Fibroblast of peridontal ligament (primary cell): ENCODE measurements around the gene CADM1.

Source experiments
- DNase-seq: peaks from one replicate; pipeline ENCODE4 v3.0.0-alpha.2; 2010; ENCODE audit errors: extremely low read depth

Gene CADM1

DNA sequence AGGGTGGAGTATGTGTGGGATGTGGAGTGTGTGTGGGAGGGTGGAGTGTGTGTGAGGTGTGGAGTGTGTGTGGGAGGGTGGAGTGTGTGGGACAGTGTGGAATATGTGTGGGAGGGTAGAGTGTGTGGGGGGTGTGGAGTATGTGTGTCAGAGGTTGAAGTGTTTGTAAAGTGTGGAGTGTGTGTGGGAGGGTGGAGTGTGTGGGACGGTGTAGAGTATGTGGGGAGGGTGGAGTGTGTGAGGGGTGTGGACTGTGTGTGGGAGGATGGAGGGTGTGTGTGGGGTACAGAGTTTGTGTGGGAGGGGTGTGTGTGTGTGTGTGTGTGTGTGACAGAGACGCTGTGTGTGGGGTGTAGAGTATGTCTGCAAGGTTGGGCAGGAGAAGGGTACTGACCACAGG is 355.5 kb downstream of the CADM1 start:
- no peak for DNase-seq

DNA sequence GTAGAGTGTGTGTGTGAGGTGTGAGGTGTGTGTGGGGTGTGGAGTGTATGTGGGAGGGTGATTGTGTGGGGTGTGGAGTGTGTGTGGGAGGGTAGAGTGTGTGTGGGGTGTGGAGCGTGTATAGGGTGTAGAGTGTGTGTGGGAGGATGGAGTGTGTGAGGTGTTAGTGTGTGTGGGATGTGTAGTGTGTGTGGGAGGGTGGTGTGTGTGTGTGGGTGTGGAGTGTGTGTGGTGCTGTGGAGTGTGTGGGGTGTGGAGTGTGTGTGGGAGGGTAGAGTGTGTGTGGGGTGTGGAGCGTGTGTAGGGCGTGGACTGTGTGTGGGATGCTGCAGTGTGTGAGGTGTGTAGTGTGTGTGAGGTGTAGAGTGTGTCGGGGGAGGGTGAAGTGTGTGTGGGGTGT is 356.1 kb downstream of the CADM1 start:
- no peak for DNase-seq

DNA sequence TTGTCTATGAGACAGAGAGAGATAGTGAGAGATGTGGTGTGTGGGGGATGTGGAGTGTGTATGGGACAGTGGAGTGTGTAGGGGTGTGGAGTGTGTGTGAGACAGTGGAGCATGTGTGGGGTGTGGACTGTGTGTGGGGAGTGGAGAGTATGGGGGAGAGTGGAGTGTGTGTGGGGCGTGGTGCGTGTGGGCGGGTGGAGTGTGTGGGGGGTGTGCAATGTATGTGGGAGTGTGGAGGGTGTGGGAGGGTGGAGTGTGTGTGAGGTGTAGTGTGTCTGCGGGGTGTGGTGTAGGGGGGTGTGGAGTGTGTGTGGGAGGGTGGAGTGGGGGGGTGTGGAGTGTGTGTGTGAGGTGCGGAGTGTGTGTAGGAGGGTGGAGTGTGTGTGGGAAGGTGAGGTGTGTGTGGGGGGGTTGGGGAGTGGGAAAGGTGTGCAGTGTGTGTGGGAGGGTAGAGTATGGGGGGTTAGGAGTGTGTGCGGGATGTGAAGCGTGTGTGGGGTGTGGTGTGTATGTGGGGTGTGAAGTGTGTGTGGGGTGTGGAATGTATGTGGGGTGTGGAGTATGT is 356.9 kb downstream of the CADM1 start:
- DNase-seq: no peak

DNA sequence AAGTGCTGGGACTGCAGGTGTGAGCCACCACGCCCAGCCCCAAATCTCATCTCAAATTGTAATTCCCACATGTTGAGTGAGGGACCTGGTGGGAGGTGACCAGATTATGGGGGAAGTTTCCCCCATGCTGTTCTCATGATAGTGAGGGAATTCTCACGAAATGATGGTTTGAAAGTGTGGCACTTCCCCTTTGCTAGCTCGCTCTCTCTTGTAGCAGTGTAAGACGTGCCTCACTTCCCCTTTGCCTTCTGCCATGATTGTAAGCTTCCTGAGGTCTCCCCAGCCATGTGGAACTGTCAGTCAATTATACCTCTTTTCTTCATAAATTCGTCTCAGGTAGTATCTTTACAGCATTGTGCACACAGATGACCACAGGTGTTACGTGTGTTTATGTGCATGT is 357.8 kb downstream of the CADM1 start:
- no peak for DNase-seq

DNA sequence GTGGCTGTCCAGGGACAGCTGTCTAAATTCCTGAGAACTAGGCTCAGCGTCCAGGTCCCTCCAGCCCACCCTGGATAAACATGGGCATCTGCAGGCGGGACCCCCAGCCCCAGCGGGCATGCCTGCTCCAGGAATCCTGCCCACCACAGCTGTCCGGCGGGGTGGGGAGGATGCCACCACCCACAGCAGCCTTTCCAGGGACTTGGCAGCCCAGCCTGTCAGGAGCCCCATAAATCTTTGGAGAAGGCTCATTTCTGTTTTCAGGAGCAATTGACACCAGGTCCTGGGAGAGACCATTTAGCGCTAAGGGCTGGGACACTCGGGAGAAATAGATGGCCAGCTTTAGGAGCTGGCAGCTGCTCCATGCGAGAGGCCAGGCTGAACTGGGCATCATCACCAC is 358.9 kb downstream of the CADM1 start:
- no peak for DNase-seq

DNA sequence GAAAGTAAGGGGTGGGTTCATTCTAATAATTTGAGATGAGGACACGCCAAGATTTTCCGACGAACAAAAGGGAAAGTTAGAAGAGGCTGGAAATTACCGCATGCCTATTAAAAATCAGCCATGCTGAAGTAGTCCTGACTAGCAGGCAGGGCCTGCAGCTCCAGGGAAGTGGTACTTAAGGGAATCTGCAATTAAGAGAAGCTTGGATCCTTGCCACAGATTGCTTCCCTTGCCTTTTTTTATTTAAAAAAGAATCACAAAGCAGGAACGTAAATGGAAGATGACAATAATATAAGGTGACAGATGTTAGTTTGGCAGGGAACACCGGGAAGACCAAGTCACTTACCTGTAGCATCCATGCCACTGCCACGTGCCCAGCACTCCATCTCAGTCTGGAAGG is 359.3 kb downstream of the CADM1 start:
- DNase-seq: no peak

DNA sequence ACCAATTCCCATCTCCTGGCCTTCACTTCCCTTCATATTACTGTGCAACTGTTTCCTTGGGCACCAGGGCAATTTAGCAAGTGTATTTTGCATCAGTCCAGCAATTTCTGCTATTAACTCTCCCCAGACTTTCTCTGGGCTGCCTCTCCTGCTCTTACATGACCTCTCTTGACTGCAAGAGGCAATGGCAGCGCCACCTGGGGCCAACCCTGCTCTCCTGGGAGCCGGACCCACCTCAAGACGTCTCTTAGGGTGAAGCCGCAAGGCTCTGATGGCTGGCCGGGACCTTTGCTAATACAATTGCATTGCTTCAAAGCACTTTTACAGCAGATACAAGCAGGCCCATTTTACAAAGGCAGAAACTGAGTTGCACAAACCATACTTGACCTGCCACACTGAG is 360.2 kb downstream of the CADM1 start:
- DNase-seq: no peak

DNA sequence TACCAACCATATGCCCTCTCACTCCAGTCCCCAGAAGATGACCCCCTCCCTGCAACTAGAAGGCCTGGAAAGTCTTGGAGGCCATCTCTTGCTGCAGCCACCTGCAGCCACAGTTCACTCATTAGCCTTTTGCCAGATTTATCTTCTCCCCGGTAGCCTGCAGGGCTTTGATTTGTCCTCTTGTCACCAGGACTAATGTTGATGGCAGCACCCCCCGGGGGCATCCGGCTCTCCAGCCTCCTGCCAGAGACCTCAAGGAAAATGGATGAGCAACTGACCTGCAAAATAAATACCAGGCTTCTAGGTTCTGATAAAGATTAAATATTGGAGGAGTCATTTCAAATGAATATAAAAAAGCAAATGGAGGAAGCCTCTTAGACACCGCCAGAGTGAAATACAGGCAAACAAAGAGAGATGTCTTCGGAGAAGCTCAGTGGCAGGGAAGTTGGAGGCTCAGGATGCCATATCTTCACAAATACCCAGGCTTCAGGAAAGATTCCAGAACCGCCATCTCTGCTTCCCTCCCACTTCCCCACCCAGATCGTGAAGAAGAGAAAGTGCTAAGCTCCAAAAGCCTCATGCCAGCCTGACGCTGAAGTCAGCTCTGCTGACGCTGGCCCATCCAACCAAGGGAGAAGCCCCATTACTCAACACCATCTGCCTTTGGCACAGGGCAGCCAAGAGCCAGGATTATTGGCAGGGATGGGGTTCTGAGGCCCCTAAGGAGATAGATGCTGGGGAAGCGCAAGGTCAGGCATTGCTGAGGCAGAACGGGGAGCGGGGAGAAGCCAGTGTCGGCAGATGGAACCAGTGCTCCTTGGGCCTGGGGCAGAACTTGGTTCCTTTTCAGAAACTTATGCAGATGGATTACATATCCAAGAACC is 362.7 kb downstream of the CADM1 start:
- DNase-seq: no peak

DNA sequence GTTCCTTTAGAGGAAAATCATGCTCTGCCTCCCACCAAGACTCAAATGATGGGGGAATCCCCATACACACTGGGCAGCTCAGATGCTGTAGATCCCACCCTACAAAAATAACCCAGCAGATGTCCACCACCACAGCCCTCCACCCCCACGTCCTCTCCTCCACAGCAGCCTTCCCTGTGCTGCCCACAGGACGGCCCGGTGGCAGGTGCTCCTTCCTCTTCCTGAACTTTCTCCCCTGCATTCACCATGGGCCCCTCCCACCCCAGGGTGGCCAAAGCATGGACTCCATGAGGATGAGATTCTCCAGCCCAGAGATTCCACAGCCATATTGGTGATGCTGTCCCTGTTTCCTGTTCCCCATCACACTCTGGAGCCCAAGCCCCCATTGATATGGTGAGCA is 368.3 kb downstream of the CADM1 start:
- DNase-seq: no peak

DNA sequence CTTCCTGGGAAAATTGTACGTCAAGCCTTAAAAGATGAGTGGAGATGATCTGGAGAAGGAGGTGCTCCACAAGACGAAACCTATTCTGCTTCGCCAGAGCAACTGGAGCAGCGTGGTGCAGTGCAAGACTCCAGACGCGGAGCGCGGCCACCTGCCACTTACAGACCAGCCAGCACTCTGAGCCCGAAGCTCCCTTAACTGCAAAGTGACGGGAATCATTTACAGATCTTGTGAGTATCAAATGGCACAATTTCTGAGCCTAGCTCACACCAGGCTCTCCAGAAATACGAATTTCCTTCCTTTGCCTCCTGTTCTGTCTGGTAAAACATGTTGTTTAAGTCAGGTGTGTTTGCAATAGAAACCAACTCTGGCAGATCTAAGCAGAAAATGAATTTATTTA is 369.3 kb downstream of the CADM1 start:
- DNase-seq: no peak

DNA sequence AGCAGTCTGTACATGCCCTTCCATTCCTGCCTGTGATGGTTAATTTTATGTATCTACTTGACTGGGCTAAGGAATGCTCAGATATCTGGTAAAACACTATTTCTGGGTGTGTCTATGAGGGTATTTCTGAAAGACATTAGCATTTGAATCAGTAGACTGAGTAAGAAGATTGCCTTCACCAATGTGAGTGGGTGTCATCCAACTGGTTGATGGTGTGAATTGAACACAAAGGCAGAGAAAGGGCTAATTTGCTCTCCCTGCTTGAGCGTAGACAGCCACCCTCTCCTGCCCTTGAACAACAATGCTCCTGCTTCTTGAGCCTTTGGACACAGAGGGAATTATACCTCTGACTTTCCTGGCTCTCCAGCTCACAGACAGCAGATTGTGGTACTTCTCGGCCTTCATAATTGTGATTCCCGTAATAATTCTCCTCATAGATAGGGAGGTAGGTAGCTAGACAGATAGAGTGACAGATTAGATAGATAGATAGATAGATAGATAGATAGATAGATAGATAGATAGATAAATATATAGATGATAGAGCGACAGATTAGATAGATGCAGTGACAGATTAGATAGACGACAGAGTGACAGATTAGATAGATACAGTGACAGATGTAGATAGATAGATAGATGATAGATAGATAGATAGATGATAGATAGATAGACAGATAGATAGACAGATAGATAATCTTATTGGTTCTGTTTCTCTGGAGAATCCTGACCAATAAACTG is 370.6 kb downstream of the CADM1 start:
- DNase-seq: no peak

DNA sequence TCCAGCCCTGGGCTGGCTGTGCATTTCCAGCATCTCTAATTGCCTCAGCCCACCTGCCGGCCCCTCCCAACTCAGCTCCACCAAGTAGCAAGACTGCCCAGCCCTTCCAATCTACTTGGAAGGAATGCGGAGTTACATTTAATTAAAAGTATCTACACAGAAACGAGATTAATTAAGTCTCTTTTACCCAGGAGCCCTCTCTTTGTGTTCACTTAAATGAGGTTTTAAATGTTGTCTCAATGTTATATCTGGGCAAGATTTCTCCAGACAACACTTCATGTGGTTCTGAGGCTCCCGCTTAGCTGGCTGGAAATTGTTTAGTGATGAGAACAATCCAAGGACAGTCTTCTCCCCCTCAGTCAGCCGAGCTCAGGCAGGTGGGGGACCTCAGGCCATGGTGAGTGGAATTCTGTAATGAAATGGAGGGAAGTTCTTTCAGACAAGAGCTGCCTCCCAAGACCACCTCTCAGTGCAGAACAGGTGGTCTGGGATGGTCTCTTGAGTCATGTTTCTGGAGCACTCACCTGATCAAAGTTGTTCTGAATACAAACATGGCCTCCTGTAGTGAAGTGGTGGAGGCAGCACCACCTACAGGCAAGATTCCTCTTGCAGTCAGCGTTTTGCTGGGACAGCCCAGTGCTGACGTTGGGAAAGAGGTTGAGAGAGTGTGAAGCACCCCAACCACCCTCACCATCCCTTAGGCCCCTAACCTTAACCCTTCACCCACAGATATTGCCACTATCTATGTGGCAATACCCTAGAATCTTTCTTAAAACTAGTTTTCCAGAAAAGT is 371.6 kb downstream of the CADM1 start:
- DNase-seq: no peak

DNA sequence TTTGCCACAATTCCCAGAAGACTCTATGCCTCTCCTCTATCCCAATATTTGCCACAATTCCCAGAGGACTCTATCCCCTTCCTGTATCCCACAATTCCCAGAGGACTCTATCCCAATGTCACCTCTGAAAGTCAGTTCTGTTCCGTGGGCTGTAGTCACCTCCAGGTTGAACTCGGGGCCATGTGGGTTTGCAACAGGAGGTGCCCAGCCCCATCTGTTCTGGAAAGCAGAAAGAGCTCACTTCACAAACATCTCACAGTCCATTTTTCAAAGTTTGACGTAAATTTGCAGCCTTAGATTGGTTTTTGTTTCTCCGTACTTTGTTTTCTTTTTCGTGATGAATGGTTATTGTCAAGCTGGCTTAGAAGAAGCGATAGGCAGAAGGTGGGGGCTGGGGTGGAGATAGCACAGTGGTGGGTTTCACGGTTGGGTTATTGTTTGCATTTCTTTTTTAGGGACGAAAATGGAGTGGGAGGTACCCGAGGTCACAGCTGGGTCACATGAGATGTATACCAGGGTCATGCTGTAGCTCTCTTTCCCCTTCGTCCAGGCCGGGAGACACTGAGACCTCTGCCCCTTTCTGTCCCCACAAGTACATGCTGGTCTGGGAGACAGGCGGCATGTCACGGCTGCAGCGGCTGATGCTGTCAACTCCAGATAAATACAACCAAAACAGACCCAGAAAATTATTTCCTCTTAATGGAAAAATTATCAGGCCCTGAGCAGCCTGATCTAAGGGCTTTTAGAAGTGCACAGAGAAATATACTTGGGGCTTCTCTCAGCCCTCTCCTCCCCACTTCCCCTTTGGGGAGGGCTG is 374.5 kb downstream of the CADM1 start:
- DNase-seq: no peak

DNA sequence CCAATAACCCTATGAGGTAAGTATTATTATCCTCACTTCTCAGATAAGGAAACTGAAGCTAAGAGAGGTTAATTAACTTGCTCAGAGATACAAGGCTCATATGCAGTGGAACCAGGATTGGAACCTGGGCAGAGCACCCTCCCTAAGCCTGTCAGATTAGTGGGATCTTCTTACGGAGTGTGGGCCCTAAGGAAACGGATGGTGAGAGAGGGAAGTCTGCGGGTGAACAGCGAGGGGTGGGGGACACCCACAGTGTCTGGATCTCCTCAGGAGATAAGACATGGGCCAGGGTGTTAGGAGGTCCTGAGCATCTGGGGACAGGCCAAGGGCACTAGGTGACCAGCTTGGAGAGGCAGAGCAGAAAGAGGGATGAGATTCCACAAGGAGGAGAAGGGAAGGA is 376.0 kb downstream of the CADM1 start:
- no peak for DNase-seq

DNA sequence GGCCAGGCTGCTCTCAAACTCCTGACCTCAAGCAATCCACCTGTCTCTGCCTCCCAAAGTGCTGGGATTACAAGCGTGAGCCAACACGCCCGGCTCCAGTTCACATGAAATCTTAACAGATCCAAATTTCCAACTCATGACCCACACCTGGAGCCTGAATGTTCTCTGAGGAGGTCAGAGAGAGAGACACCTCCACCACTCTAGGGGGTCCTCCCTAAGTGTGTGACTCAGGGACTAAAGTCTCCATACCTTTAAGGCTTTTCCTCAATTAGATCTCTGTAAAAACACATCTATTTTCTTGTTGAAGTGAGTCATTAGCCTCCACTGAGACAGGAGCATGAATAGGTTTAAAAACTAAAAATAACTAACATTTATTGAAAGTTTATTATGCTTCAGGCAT is 376.4 kb downstream of the CADM1 start:
- no peak for DNase-seq

DNA sequence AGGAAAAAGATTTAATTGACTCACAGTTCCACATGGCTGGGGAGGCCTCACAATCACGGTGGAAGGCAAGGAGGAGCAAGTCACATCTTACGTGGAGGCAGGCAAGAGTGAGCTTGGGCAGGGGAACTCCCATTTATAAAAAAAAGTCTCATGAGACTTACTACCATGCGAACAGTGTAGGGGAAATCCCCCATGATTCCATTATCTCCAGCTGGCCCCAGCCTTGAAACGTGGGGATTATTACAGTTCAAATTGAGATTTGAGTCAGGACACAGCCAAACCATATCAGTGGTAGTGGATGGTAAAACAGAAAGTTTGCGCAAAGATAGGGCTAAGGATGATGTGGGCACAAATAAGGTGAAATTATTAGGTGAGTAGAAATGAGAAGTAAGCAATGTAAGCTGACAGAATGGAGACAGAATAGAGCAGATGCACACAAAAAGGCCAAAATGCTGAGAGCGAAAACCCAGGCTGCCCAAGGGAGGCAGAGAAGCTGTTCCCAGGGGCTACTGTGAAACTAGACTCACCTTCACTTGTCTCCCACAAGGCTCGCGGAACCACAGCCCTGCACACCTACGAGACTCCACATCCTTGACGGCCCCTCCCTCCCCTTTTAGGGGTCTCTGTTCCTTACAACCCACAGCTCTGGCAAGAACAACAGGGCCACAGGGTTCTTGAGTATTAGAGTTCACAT is 377.6 kb downstream of the CADM1 start:
- DNase-seq: no peak

DNA sequence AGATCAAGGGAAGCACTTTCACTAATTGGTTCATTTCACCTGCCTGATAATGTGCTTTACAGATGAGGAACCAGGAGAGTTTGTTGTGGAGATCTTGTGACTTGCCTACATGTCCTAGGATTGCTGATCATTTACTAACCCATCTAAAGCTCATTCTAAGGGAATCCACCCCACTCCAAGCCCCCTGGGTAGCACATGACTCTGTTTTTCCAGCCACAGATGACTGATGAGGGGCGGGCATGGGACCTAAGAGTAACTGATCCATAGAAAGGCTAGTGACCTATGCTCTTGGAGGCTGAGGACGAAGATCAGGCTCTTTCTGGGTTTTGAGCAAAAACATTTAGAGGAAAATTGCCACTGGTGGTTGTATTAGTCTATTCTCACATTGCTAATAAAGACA is 378.1 kb downstream of the CADM1 start:
- no peak for DNase-seq

DNA sequence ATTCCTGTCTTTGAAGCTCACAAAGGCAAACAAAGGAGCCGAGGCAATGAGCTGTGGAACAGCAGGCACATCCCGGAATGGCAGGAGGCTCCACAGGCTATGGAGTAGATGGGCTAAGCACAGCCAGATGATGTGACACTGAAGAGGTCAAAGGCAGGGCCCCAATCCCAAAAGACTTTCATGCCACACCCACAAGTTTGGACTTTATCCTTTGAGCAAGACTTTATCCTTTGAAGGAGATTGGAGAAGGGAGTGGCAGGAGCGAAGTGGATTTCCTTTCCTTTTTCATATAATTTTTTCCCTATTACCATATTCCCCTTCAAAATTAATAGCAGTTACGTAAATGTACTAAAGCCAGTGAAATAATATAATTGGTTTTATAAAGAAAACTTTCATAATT is 379.4 kb downstream of the CADM1 start:
- no peak for DNase-seq

DNA sequence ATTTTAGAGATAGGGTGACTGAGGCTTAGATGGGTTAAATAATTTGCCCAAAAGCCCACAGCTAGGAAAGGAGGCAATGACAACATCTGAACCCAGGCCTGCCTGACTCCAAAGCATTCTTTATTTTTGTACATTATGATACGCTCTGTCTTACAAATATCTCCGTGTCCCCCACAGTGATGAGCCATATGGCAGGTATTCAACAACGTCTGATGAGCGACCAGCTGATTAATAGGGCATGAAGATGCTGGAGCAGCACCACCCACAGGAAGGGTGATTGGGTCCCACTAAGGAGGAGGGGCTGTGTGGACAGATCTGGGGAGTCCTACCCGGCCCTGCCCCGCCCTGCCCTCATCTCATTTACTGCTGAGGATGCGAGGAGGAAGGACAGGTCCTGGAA is 380.6 kb downstream of the CADM1 start:
- no peak for DNase-seq

DNA sequence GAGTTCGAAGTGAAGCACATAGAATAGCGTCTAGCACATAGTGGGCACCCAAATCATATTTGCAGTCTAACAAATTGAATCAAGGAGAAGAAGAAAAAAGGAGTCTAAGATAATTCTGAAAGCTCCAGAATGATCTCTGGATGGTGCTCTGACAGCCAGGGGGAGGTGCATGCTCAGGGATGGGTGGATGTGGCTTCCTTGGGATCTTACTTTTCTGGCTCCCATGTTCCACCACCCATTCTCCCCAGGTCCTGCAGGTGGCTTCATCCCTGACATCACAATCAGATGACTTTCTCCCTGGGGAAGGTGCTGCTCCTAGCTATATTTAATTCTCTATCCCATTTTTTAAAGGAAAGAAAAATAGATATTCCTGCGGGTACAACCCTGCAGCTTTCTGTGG is 381.9 kb downstream of the CADM1 start:
- DNase-seq: no peak
